ENCODE results near the gene LYPD8.

Gene LYPD8

DNA sequence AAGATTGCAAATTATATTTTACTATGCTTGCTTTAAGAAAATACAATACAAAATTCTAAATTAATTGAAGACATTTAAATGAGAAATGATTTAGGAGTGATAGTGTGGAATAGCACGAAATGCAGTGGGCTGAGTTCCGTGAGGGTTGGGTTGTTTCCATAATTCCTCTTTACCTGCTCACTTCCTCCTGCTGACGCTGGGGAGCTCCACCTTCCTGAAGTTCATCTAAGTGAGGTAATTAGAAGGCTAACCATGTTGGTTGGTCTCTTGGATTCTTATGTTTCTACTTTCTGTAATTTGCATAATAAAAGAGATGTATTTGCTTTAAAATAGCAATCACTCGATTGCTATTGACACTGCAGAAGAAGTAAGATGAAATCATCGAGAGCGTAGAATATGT lies 57.7 kb downstream of the LYPD8 start:
- no peak for DNase-seq (ENCODE audit: low spot score)

DNA sequence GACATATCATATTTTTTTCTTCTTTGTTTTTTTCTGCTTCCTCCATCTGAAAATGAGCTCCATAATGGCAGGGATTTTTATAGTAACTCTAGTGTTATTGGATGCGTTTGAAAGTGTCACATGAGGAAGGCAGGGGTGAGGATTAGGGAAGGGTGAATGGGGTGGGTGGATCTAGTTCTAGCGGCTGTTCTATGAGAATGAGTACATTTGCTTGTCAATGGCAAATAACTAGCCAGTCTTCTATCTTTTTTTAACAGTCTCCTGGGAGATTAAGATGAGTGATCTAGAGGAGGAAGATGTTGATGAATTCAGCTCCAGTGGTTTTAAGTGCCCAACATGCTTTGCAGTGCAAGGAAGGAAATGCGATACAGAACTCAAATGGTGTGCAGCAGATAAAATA lies 58.8 kb downstream of the LYPD8 start:
- DNase-seq (ENCODE audit: low spot score) = no peak

DNA sequence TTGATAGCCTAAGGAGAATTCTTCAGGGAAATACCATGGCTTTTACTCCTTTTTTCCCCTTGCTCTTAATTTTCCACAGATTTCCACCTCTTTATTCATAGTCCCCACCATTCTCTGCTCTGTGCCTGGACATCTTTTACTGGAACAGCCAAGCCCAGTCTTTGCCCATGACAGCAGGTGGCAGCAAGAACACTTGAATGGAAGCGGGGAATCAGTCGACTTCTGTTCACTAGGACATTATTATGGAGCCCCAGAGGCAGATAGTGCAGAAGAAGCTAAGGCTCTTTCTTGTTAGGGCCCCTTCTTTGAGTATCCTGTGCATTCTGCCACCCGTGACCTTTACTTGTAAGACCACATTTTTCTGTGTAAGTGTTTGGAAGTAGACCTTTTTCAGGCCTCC lies 59.3 kb downstream of the LYPD8 start:
- DNase-seq (ENCODE audit: low spot score) = no peak

DNA sequence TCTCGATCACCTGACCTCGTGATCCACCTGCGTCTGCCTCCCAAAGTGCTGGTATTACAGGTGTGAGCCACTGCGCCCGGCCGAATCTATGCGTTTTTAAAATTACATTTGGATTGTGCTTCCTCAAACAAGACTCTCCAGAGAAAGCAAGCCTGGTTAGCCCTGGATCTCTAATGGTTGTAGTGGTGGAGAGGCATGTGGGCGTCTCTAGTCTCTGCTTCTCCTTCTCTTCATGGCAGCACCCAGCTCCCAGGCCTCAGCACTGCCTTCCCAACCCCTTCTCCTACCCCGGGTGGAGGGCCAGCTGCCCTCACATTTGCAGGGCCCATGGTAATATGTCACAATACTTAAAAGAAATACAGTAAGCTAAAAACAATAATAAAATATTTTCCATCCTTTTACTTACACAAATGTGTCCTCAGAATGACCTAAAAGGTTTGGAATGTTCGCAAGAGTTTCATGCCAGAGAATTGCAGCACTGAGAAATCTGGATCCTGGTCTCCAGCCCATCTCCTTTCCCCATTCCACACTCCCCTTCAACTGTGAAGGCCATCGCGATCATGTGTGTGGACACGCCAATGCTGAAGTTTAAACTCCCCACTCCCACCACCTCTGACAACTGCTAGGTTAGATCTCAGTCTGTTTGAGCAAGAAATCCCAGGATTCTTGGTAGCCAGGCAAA lies 60.0 kb downstream of the LYPD8 start:
- DNase-seq (ENCODE audit: low spot score) = no peak

DNA sequence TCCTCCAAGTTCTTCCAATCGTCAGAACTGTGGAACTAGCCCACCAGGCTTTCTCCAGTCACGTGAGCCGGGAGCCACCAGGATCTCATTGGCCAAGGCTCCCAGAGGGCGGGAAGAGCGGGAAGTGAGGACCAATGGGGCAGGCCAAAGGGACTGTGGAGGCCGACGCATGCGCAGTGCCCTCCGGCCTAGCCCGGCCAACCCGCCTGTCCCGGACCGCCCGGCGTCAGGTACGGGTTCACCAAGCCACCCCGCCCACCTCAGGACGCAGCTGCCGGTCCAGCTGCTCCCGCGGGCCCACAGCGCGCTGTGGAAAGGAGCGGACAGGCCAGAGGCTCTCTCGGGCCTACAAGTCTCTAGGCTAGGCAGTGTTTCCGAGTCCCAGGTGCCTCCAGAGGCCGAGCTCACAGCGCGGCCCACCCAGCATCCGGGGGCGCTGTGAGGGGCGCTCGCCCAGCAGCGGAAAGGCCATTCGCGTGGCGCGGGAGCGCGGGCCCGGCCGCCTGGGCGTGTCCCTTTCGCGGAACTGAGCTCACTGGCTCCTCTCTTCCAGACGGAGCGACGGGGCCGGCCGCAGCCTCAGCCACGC lies 63.9 kb downstream of the LYPD8 start:
- DNase-seq (ENCODE audit: low spot score) = no peak

Data from hepatic stellate cell (primary cell).